Neural cell (in vitro differentiated cells): ENCODE data around the gene PNPLA7. TPM values are rescaled to one million over a fixed set of nuclear protein-coding genes. Genes with fewer than 3 reads are reported as not detected.

Experiments
- H2AFZ ChIP-seq: fragments of 200-600, 300-800 bp; sonication (generic), shearing (Covaris generic); 2 replicates; pipeline ENCODE4 v1.6.0; 2014; ENCODE audit warnings: low read depth, mild to moderate bottlenecking, antibody characterized with exemption, low read length, moderate library complexity
- H3F3A ChIP-seq: fragments of 200-600 bp; shearing (Covaris generic); 2 replicates; pipeline ENCODE4 v1.6.1; 2016; ENCODE audit warnings: mild to moderate bottlenecking, moderate library complexity, mixed read lengths, antibody characterized with exemption, low read length; ENCODE audit not compliant: insufficient read depth, poor library complexity, severe bottlenecking
- H3K27ac ChIP-seq: fragments of 200-600, 300-800 bp; sonication (generic), shearing (Covaris generic); 2 replicates; pipeline ENCODE4 v1.5.1; 2014; ENCODE audit warnings: mild to moderate bottlenecking, low read length, moderate library complexity
- H3K27me3 ChIP-seq: fragments of 300-800, 200-600 bp; sonication (generic), shearing (Covaris generic); 2 replicates; pipeline ENCODE4 v1.6.0; 2014; ENCODE audit warnings: mild to moderate bottlenecking, low read depth, low read length, moderate library complexity; ENCODE audit not compliant: insufficient read depth
- H3K36me3 ChIP-seq: fragments of 300-800, 200-600 bp; sonication (generic), shearing (Covaris generic); 2 replicates; pipeline ENCODE4 v1.5.1; 2014; ENCODE audit warnings: mild to moderate bottlenecking, antibody characterized with exemption, low read length, moderate library complexity; ENCODE audit not compliant: insufficient read depth
- H3K4me2 ChIP-seq: fragments of 300-800, 200-600 bp; sonication (generic), shearing (Covaris generic); 2 replicates; pipeline ENCODE4 v1.6.0; 2014; ENCODE audit warnings: mild to moderate bottlenecking, low read length
- H3K4me3 ChIP-seq: fragments of 300-800, 200-600 bp; sonication (generic), shearing (Covaris generic); 2 replicates; pipeline ENCODE4 v1.5.1; 2014; ENCODE audit warnings: mild to moderate bottlenecking, low read length, moderate library complexity
- H3K79me2 ChIP-seq: fragments of 200-600 bp; shearing (Covaris generic); replicated peaks from 2 replicates; pipeline ENCODE4 v1.6.0; 2014; ENCODE audit warnings: mild to moderate bottlenecking, low read length, moderate library complexity; ENCODE audit not compliant: insufficient read depth
- H3K9ac ChIP-seq: fragments of 300-800, 200-600 bp; sonication (generic), shearing (Covaris generic); 2 replicates; pipeline ENCODE4 v1.6.1; 2016; ENCODE audit warnings: mild to moderate bottlenecking, low read length, mixed read lengths
- H3K9me2 ChIP-seq: fragments of 200-600 bp; shearing (Covaris generic); 2 replicates; pipeline ENCODE4 v1.6.1; 2016; ENCODE audit warnings: mild to moderate bottlenecking, low read length, mixed read lengths; ENCODE audit not compliant: insufficient read depth
- H3K9me3 ChIP-seq: fragments of 200-600, 300-800 bp; sonication (generic), shearing (Covaris generic); 2 replicates; pipeline ENCODE4 v1.6.1; 2016; ENCODE audit warnings: mild to moderate bottlenecking, mixed run types, low read length, moderate library complexity, mixed read lengths
- H4K20me1 ChIP-seq: fragments of 200-600 bp; shearing (Covaris generic); 2 replicates; pipeline ENCODE4 v1.6.1; 2016; ENCODE audit warnings: mild to moderate bottlenecking, mixed run types; ENCODE audit not compliant: insufficient read depth
- CTCF ChIP-seq: fragments of 450-650 bp; IDR thresholded peaks from 2 replicates; pipeline ENCODE4 v1.5.1; 2014; ENCODE audit warnings: antibody characterized with exemption, mild to moderate bottlenecking, moderate library complexity; ENCODE audit not compliant: poor library complexity, severe bottlenecking
- EP300 ChIP-seq: fragments of 450-650 bp; conservative IDR thresholded peaks from 2 replicates; pipeline ENCODE4 v1.6.1; 2014; ENCODE audit warnings: antibody characterized with exemption, mild to moderate bottlenecking, moderate library complexity; ENCODE audit not compliant: poor library complexity, severe bottlenecking
- EZH2 ChIP-seq: fragments of 200-600, 300-800 bp; shearing (Covaris generic), sonication (generic); IDR thresholded peaks from 2 replicates; pipeline ENCODE4 v1.6.1; 2014; ENCODE audit warnings: antibody characterized with exemption, low read length, borderline replicate concordance, mild to moderate bottlenecking; ENCODE audit not compliant: insufficient read depth, poor library complexity, severe bottlenecking
- MXI1 ChIP-seq: fragments of 450-650 bp; conservative IDR thresholded peaks from 2 replicates; pipeline ENCODE4 v1.6.1; 2014; ENCODE audit warnings: antibody characterized with exemption, mild to moderate bottlenecking; ENCODE audit not compliant: poor library complexity, severe bottlenecking
- POLR2AphosphoS5 ChIP-seq: IDR thresholded peaks from 2 replicates; pipeline ENCODE4 v1.6.1; 2012
- RAD21 ChIP-seq: fragments of 450-650 bp; conservative IDR thresholded peaks from 2 replicates; pipeline ENCODE4 v1.6.1; 2014; ENCODE audit warnings: antibody characterized with exemption, mild to moderate bottlenecking, moderate library complexity
- REST ChIP-seq: IDR thresholded peaks from 2 replicates; pipeline ENCODE4 v1.6.1; 2012; ENCODE audit warnings: borderline replicate concordance
- SMC3 ChIP-seq: fragments of 450-650 bp; conservative IDR thresholded peaks from 2 replicates; pipeline ENCODE4 v1.6.1; 2014; ENCODE audit warnings: antibody characterized with exemption, mild to moderate bottlenecking, moderate library complexity; ENCODE audit not compliant: poor library complexity
- TAF1 ChIP-seq: IDR thresholded peaks from 2 replicates; pipeline ENCODE4 v1.6.1; 2012; ENCODE audit warnings: low read depth
- polyA plus RNA-seq: library from polyadenylated mRNA; depleted of rRNA; stranded (reverse); fragments of >200 nt; gene quantifications from 2 replicates; pipeline ENCODE4 v1.2.3, GENCODE V29; 2014

PNPLA7 gene
- polyA plus RNA-seq, 1 donor from 2014 or later: 0.72 TPM

GRCh38 chr9:137478613-137478961 lies 71.6 kb downstream of the PNPLA7 start:
- H3K9ac ChIP-seq: no peak overlapping the region
- TF ChIP-seq EZH2 (no peak), RAD21 (no peak), SMC3 (no peak), REST (no peak), TAF1 (no peak), POLR2AphosphoS5 (no peak), CTCF (no peak), EP300 (no peak), MXI1 (no peak)
- H3K27me3 ChIP-seq: no peaks in the 10 kb centered on the region
- H3K4me3 ChIP-seq: no peak overlapping the region
- H3K27ac ChIP-seq: no peak overlapping the region
- no peaks in the 10 kb centered on the region for H4K20me1 ChIP-seq
- no peaks in the 10 kb centered on the region for H3K9me3 ChIP-seq
- H3K9me2 ChIP-seq: no peaks in the 10 kb centered on the region
- no peaks in the 10 kb centered on the region for H3K36me3 ChIP-seq
- no peak overlapping the region for H3K4me2 ChIP-seq
- H2AFZ ChIP-seq: no peak overlapping the region
- no peaks in the 10 kb centered on the region for H3F3A ChIP-seq
- H3K79me2 ChIP-seq: no peaks in the 10 kb centered on the region

- Histone ChIP-seq H3K27me3 (no peaks in the 10 kb centered on the region), H3K9me3 (no peaks in the 10 kb centered on the region), H3K9me2 (no peaks in the 10 kb centered on the region), H3K9ac (no peak overlapping the region), H3F3A (no peaks in the 10 kb centered on the region), H4K20me1 (no peaks in the 10 kb centered on the region), H3K4me3 (no peak overlapping the region), H3K36me3 (no peaks in the 10 kb centered on the region), H3K27ac (no peak overlapping the region), H3K4me2 (no peak overlapping the region), H3K79me2 (no peaks in the 10 kb centered on the region), H2AFZ (no peak overlapping the region)
- no peak for TF ChIP-seq EP300
These were observed 72.2 kb downstream of the PNPLA7 start for GRCh38 chr9:137477778-137478612.

DNA sequence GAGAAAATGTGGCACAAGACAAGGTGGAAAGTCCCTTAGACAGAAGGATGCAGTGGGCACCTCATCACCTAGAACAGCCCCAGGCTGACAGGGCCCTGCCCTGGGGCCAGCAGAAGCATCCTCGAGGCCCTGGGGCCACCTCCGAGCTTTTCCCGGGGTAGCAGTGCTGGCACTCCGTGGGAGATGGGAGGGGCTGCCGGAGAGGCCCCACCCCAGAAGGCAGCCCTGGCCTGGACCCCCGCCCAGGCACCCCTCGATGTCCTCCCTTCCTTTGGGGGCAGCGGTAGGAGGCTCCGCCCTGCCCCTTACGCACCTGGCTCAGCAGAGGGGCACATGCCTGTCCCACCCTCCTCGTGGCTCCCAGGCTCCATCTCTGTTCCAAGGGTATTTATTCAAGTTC lies 73.3 kb downstream of the PNPLA7 start:
- no peaks in the 10 kb centered on the region for H4K20me1 ChIP-seq
- H3K4me3 ChIP-seq: no peak overlapping the region
- no peaks in the 10 kb centered on the region for H3K9me3 ChIP-seq
- H3F3A ChIP-seq: no peaks in the 10 kb centered on the region
- H3K9me2 ChIP-seq: no peaks in the 10 kb centered on the region
- no peak overlapping the region for H3K9ac ChIP-seq
- H3K27me3 ChIP-seq: no peaks in the 10 kb centered on the region
- TF ChIP-seq MXI1 (no peak), POLR2AphosphoS5 (no peak), EZH2 (no peak), SMC3 (no peak), REST (no peak), TAF1 (no peak), RAD21 (no peak), EP300 (no peak), CTCF (no peak)
- H3K27ac ChIP-seq: no peak overlapping the region
- no peaks in the 10 kb centered on the region for H3K79me2 ChIP-seq
- H3K4me2 ChIP-seq: no peak overlapping the region
- no peak overlapping the region for H2AFZ ChIP-seq
- no peaks in the 10 kb centered on the region for H3K36me3 ChIP-seq
